Activated T-cell treated with anti-CD3 and anti-CD28 coated beads, Interleukin-2, amount 50 U/mL, for 1 hour (primary cell): ENCODE data around the gene IRX6.

Experiments used
- DNase-seq: peaks from one replicate; pipeline ENCODE4 v3.0.0-alpha.2; 2020

Gene IRX6

DNA sequence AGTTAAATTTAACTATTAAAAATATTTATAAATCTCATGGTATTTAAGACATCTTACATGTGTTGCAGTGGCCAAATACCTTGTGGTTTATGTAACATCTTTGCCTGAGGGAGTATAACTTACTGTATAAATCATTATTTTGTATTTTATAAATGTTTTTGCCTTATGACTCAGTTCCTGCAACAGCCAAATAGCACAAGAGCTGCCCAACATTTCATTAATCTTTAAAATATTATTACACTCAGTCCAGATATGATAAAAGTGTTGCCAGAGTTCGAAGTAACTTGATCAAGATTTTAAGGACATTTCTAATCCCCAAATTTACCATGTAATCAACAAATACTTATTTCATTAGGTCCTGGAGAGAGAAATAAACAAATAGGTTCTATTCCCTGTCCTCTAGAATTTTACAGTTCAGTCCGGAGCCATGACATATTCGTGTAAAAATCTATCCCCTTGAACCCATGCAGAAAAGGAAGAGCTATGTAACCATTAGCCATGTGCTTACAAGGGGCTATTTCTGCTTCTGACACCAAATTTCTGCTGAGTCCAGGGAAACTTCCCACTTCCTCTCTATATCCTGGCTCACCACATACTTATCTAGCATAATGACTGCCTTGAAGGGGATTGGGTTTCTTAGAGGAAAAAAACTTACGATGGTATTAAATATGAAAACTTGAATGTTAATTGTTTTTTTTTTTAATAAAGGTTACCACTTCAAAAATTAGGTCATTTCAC is 44.0 kb downstream of the IRX6 start:
- DNase-seq: no peak

DNA sequence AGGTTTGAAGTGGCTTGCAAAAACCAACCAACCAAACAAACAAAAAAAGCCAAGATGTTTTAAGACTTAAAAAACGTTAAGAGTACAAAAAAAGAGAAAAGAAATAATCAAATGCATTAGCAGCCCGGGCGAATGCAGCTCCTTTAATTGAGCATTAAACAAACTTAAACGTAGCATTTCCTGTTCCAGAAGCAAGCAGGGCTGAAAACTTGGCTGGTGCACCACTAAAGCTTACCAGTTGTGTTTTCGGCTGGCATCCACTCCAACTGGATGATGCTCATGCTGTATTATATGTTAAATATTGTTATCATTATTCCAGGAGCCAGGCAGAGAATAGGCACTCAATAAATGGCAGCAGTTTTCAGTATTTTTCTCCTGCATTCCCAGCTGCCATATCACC is 45.1 kb downstream of the IRX6 start:
- DNase-seq: no peak

DNA sequence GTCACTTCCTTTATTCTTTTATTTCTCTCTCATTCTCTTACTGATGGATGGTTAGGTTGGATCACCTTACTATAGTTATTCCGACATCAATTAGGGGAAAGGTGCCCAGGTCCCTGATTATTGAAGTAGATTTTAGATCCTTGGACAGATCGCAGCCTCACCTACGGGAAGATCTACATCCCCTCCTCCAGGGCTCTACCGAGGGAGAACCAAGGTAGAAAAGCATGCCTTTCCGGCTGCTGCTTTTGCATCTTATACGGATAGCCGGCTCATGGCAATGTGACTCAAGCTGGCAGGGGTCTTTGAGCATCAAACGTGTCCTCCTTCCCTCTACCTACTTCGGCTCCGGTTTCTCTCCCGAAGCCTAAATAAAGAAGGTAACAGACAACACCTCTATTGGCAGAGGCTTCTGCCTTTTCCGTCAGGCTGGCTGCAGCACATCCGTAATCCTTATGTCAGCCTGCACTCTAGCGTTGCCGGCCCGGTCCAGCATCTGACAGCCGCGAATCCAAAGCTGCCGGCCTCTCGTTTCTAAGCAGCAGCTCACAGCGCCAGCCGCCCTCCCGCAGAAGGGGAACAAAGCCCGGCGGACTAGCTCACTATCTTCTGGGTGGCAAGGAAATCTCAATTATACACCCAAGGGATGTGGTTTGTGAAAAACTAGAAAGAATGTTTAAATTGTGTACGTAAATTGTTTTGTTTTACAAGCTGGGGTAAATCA is 46.9 kb downstream of the IRX6 start:
- DNase-seq: no peak

DNA sequence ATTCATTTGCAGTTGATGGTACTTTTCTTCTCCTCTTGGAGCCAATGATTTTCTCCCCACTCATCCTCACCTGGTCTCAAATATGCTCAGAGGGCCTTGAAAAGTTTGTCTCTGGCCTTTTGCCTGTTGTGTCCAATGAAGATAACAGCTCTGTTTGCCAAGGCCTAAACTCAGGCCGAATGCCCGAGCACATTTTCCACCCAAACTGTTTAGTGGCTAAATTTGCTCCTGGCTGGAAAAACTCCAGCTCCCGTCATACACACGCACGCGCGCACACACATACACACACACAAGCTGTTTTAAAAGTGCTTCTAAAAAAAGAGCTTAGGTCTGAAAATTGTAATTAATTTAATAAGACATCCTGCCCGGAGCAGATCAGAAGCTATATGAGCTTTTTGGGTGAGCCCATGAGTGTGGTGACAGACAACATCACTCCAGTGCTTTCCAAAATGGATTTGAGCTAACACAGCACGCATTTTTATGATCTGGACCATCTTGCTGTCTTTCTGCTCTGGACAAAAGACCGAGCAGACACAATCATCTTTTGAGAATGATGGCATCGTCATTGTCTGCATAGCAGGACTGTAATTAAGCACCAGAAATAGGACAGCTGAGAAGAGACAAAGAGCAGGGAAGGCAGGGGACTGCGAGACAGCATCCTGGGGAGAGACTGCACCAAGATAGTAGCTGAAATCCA is 48.9 kb downstream of the IRX6 start:
- DNase-seq: no peak

DNA sequence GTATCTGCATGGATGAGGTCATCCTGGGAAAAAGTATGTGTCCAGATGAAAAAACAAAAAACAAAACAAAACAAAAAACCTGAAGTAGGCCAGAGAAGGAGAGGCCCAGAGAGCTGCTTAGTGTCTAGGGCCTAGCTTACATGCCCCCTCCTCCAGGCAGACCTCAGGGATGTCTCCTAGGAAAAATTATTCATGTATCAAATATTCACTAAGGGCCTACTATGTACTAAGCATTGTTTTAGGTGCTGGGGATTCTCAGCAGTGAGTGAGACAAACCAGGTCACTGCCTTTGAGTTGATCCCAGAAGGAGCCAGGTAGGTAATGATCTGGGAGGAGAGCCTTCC is 49.5 kb downstream of the IRX6 start:
- no peak for DNase-seq

DNA sequence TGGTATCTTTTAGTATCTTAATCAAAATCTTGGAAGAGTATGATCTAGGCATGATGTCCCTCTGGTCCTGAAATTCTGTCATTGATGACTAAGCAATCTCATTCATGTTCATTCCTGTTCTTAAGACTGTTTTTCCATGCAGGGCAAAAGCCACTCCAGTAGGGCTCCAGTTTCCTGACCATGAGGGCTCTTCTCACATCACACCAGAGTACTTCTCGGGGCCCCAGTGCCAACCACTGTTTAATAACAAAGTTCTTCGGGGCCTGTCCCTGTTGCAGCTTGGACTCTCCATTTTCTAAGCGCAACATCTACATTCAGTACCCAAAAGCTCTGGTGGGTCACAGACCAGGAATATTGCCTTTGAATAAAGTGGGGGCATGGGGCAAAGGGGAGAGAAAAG is 52.0 kb downstream of the IRX6 start:
- DNase-seq: no peak

DNA sequence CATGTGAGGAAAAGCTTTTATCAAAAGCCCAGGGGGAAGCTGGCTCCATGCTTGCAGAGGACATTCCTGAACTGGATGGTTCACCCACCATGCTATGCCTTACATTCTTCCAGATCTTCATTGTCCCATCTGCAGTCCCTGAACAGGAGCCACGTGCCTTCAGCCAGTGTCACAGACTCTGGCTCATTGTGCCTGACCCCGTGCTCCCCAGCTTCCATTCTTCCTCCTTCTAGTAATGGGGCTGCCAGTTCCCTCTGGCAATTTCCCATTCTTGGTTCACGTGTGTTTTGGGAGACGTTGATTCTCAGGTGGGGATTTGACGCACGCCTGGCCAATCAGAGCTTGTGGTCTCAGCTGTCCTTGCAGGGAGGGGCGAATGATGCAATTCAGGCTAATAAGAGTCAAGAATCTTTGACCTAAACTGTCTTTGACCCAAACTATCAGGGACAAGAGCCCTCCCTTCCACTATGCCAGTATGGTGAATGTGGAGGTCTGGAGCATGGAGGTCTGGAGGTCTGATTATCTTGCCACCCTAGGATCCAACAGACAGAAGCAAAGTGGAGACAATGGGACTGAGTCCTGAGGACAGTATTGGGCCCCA is 52.7 kb downstream of the IRX6 start:
- no peak for DNase-seq

DNA sequence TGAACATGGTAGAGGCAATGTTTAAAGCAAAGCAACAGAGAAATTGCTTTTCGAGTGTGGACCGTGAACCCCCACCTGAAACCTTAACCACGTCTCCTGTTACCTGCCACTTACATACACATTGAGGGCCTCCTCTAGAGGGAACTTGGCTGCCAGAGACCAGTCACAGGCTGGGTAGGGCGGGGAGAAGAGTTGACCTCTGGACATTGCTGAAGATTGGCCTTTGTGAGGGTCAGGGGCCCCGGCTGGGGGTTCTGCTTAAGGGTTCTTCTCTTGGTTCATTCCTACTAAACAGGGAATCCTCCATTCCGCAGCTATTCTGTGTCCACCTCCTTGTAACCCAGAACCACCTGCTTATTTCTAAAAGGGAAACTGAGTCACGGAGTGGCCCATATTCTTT is 53.8 kb downstream of the IRX6 start:
- DNase-seq: no peak

DNA sequence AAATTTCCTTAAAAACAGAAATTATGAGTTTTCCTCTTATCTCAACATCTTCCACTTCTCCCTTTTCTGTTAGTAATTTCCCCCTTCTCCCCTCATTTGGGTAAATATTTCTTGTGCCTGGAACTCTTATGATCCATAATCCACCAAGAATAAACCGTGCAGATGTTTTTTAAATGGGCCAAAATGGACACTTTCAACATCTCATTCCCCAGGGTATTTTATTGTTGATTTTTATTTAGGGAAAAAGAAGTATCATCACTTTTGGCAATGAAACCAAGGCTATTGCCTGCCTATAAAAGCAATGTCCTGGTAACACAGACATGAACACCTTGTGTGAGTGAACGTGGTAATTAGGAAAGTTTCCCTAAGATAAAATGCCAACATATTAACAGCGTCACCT is 54.6 kb downstream of the IRX6 start:
- DNase-seq: no peak

DNA sequence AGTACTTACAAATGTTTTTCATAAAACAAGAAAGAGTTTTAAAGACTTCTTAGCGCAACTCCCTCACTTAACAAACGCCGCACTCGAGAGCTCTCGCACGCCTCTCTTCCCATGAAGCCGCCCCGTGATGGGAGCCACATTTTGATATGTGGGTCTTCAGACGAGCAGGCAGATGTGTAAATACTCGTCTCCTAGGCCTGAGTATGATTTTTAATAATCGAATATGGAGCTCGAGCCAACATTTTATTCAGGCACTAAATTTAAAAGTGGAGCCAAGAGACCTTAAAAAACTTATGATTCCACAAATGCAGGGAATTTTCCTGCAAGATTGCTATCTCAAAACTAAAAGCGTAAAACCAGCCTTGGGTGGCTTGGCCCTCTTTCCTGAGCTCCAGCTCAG is 55.4 kb downstream of the IRX6 start:
- DNase-seq: no peak

DNA sequence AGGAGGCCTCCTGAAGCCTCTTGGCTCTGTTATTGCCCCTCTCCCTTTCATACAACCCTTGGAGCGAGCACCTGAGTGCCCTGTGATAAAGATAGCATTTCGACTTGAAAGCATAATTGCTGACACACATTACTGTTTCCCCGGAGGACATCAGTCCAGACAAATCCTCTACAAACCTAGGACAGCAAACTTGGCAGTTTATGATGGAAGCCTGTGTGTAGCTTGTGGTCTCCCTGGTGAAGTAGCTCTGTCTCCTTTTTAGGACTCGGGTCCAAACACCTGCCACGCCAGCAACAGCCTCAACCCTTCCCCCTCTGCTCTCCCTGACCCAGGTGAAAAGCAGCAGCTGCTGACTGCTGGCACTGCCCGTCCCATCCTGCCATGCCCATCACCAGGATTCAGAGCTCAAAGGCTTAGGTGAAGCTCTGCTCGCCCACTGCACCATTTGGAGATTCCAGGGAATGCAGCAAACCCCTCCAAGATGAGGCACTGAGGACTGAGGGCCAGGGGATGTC is 55.9 kb downstream of the IRX6 start:
- no peak for DNase-seq
